Kidney epithelial cell (primary cell): ENCODE measurements around the gene ASH1L. TPM values are rescaled to one million over a fixed set of nuclear protein-coding genes. Genes with fewer than 3 reads are reported as not detected.
A peak's percentile ranks its signal among the peaks of the same experiment; 100 is the strongest.
"Not testable (repeated sequence)": the region's sequence is repeated elsewhere in the genome, so short reads cannot be mapped to it uniquely, and the experiment has no call there.

ENCODE experiments used
- DNase-seq: peaks from one replicate; pipeline ENCODE4 v3.0.0-alpha.2; 2010; ENCODE audit warnings: low read depth
- H3K27me3 ChIP-seq: 2 replicates; pipeline ENCODE4 v1.6.0; 2011; ENCODE audit warnings: low read length; ENCODE audit not compliant: control insufficient read depth, insufficient read depth
- H3K36me3 ChIP-seq: 2 replicates; pipeline ENCODE4 v1.5.1; 2011; ENCODE audit warnings: low read length; ENCODE audit not compliant: control insufficient read depth, insufficient read depth
- H3K4me3 ChIP-seq: 2 replicates; pipeline ENCODE4 v1.5.1; 2011; ENCODE audit warnings: low read depth, mild to moderate bottlenecking, control low read depth, low read length
- CTCF ChIP-seq: IDR thresholded peaks from 2 replicates; pipeline ENCODE4 v1.5.1; 2011; ENCODE audit warnings: mild to moderate bottlenecking, moderate library complexity, low read length, control low read depth, inconsistent platforms; ENCODE audit not compliant: insufficient read depth, poor library complexity, severe bottlenecking
- total RNA-seq: library from RNA; depleted of rRNA; stranded (reverse); fragments of >200 nt; gene quantifications from 2 replicates; pipeline ENCODE4 v1.2.3, GENCODE V29; 2015

ASH1L gene
- total RNA-seq, 1 donor from 2014 or later, result 19.5 TPM

DNA sequence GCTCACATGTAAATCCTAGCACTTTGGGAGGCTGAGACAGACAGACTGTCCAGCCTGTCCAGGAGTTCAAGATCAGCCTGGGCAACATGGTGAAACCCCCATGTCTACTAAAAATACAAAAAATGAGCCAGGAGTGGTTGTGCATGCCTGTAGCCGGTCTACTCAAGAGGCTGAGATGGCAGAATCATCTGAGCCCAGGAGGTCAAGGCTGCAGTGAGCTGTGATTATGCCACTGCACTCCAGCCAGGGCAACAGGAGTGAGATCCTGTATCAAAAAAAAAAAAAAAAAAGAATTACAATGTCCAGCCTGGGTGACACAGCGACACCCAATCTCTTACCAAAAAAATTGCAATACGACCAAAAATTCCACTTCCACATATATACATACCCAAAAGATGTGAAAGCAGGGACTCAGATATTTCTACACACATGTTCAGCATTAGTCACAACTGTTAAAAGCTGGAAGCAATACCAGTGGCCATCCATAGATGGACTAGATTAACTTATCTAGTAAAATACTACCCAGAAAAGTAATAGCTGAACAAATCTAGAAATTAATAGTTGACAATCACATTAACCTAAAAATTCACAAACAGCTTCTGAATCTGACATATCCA is 49.2 kb downstream of the ASH1L start:
- H3K36me3 ChIP-seq, result no peaks in the 10 kb centered on the region
- H3K27me3 ChIP-seq, result no peaks in the 10 kb centered on the region
- TF ChIP-seq CTCF, result no peak
- no peak overlapping the region for H3K4me3 ChIP-seq
- no peak for DNase-seq

DNA sequence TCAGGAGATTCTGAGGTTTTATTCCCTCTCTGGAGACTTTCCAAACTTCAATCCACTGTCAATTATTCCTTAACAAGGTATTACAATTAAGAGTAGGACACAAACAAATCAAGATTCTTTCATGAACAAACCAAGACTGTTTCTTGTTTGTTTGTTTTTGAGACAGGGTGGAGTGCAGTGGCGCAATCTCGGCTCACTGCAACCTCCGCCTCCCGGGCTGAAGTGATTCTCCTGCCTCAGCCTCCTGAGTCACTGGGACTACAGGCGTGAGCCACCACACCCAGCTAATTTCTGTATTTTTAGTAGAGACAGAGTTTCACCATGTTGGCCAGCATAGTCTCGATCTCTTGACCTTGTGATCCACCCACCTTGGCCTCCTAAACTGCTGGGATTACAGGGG is 51.2 kb downstream of the ASH1L start:
- H3K36me3 ChIP-seq, H3K4me3 ChIP-seq, H3K27me3 ChIP-seq, DNase-seq: not testable (repeated sequence)

GRCh38 chr1:155509064-155509463 is 53.5 kb downstream of the ASH1L start:
- TF ChIP-seq CTCF, result no peak
- no peaks in the 10 kb centered on the region for H3K36me3 ChIP-seq

GRCh38 chr1:155507945-155508344 is 54.7 kb downstream of the ASH1L start:
- no peak for DNase-seq
- Histone ChIP-seq H3K27me3 (no peaks in the 10 kb centered on the region), H3K36me3 (no peaks in the 10 kb centered on the region), H3K4me3 (no peak overlapping the region)
- no peak for TF ChIP-seq CTCF

More at GRCh38 chr1:155509064-155509463, 53.5 kb downstream of the ASH1L start:
- Histone ChIP-seq H3K27me3 (no peaks in the 10 kb centered on the region), H3K4me3 (no peak overlapping the region)
- no peak for DNase-seq

GRCh38 chr1:155505963-155506362 is 56.6 kb downstream of the ASH1L start:
- H3K4me3 ChIP-seq, DNase-seq, H3K36me3 ChIP-seq, H3K27me3 ChIP-seq: not testable (repeated sequence)

DNA sequence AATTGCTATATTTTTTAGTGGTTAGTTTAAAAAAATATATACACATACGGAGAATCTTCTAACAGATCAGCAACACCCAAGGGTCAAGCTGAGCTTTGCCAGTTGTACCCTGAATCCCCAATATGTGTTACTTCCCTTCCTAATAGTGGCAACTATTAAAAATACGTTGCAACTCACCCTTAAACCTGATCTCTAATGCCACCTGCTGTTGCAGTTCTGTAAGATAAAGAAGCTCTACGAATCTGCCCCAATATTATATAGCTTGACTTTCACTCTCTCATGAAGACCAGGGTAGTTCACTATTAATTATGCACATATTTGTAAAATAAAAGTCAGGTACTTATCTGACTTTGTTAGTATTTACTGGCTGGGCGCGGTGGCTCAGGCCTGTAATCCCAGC is 58.4 kb downstream of the ASH1L start:
- DNase-seq, result peak; percentile 7
- H3K27me3 ChIP-seq, result no peaks in the 10 kb centered on the region

More for the DNA sequence above, 58.4 kb downstream of the ASH1L start:
- TF ChIP-seq CTCF, result peak; percentile 35
- Histone ChIP-seq H3K4me3 (no peak overlapping the region), H3K36me3 (no peaks in the 10 kb centered on the region)
